GM18519 (cell line): ENCODE data around the gene ZBTB11.
"Not testable (repeated sequence)": the region's sequence is repeated elsewhere in the genome, so short reads cannot be mapped to it uniquely, and the experiment has no call there.

Source experiments
- ATAC-seq: cut with Tn5 transposase; IDR thresholded peaks from one replicate; pipeline ENCODE4 v1.9.1; 2021; ENCODE audit warnings: mild to moderate bottlenecking, moderate library complexity; ENCODE audit not compliant: unreplicated experiment, low FRiP score

The ZBTB11 gene

GRCh38 chr3:101691685-101692671, 15.0 kb upstream of the ZBTB11 start:
- not testable (repeated sequence) for ATAC-seq

- no peak for ATAC-seq
Observed at GRCh38 chr3:101690972-101691371, 14.0 kb upstream of the ZBTB11 start.

GRCh38 chr3:101689286-101689685, 12.4 kb upstream of the ZBTB11 start:
- no peak for ATAC-seq

- ATAC-seq: no peak
Observed at GRCh38 chr3:101687142-101687931, 10.4 kb upstream of the ZBTB11 start.

GRCh38 chr3:101685870-101686307, 9.0 kb upstream of the ZBTB11 start:
- ATAC-seq: no peak

- ATAC-seq: no peak
Observed at GRCh38 chr3:101685050-101685400, 8.1 kb upstream of the ZBTB11 start.

GRCh38 chr3:101680466-101680865, 3.5 kb upstream of the ZBTB11 start:
- no peak for ATAC-seq

- not testable (repeated sequence) for ATAC-seq
Observed at GRCh38 chr3:101678837-101679236, 1.9 kb upstream of the ZBTB11 start.

- ATAC-seq: no peak
Observed at GRCh38 chr3:101677436-101678286, 729 bp upstream of the ZBTB11 start.

GRCh38 chr3:101676216-101676764, 642 bp downstream of the ZBTB11 start:
- peak; percentile 80 for ATAC-seq

- ATAC-seq: no peak
Observed at GRCh38 chr3:101675709-101676215, 1.2 kb downstream of the ZBTB11 start.

GRCh38 chr3:101674518-101674917, 2.4 kb downstream of the ZBTB11 start:
- no peak for ATAC-seq

- no peak for ATAC-seq
Observed at GRCh38 chr3:101673953-101674352, 3.0 kb downstream of the ZBTB11 start.

GRCh38 chr3:101671014-101671413, 5.9 kb downstream of the ZBTB11 start:
- no peak for ATAC-seq

- no peak for ATAC-seq
Observed at GRCh38 chr3:101667844-101668243, 9.1 kb downstream of the ZBTB11 start.

- no peak for ATAC-seq
Observed at GRCh38 chr3:101667331-101667730, 9.6 kb downstream of the ZBTB11 start.

GRCh38 chr3:101665851-101666250, 11.1 kb downstream of the ZBTB11 start:
- ATAC-seq: no peak

GRCh38 chr3:101665357-101665756, 11.6 kb downstream of the ZBTB11 start:
- no peak for ATAC-seq

GRCh38 chr3:101660714-101661113, 16.2 kb downstream of the ZBTB11 start:
- ATAC-seq: no peak

GRCh38 chr3:101656651-101657050, 20.3 kb downstream of the ZBTB11 start:
- no peak for ATAC-seq
